Natural killer cell (primary cell): ENCODE measurements around the gene CLSTN2. TPM values are rescaled to one million over a fixed set of nuclear protein-coding genes. Genes with fewer than 3 reads are reported as not detected.

Experiments
- ATAC-seq, 3 donors: fragments of 150-1000 bp in 2 of 3; fragments of 200-7000 bp in 1 of 3; cut with Tn5 transposase; 1 replicate in 1 of 3; 2 replicates in 2 of 3; pipeline ENCODE4 v1.10.0; 2021; ENCODE audit warnings: mild to moderate bottlenecking in 2 of 3, moderate library complexity in 2 of 3
- DNase-seq, 2 donors: peaks; one replicate each; pipeline versions ENCODE4 v3.0.0 to v3.0.0-alpha.2; 2013 to 2021; ENCODE audit warnings: mixed read lengths in 1 of 2
- H3K27ac ChIP-seq: one replicate; pipeline ENCODE4 v1.5.1; 2013; ENCODE audit warnings: mild to moderate bottlenecking, low read length
- H3K27me3 ChIP-seq: one replicate; pipeline ENCODE4 v1.6.1; 2013; ENCODE audit warnings: low read length; ENCODE audit not compliant: control insufficient read depth, insufficient read depth
- H3K36me3 ChIP-seq: one replicate; pipeline ENCODE4 v1.6.1; 2013; ENCODE audit warnings: low read length; ENCODE audit not compliant: control insufficient read depth, insufficient read depth
- H3K4me1 ChIP-seq: one replicate; pipeline ENCODE4 v1.6.1; 2013; ENCODE audit warnings: low read length; ENCODE audit not compliant: control insufficient read depth, insufficient read depth
- H3K4me3 ChIP-seq: one replicate; pipeline ENCODE4 v1.5.1; 2013; ENCODE audit warnings: low read length
- H3K9me3 ChIP-seq: one replicate; pipeline ENCODE4 v1.6.1; 2013; ENCODE audit warnings: low read length; ENCODE audit not compliant: control insufficient read depth, insufficient read depth
- H3K27ac Mint-ChIP-seq, 2 donors: one replicate each; pipeline ENCODE4 v1.8.0; 2022; ENCODE audit warnings: mild to moderate bottlenecking in 2 of 2, mixed read lengths in 2 of 2, moderate library complexity in 1 of 2
- H3K27me3 Mint-ChIP-seq, 2 donors: one replicate each; pipeline ENCODE4 v1.8.0; 2022; ENCODE audit warnings: low read depth in 2 of 2, mixed read lengths in 2 of 2
- H3K36me3 Mint-ChIP-seq: one replicate; pipeline ENCODE4 v1.8.0; 2022; ENCODE audit warnings: mixed read lengths
- H3K4me1 Mint-ChIP-seq, 2 donors: one replicate each; pipeline ENCODE4 v1.8.0; 2022; ENCODE audit warnings: mixed read lengths in 2 of 2
- H3K4me3 Mint-ChIP-seq: one replicate; pipeline ENCODE4 v1.8.0; 2022; ENCODE audit warnings: mild to moderate bottlenecking, moderate library complexity, mixed read lengths
- H3K9me3 Mint-ChIP-seq, 2 donors: one replicate each; pipeline ENCODE4 v1.8.0; 2022; ENCODE audit warnings: mixed read lengths in 2 of 2
- CTCF ChIP-seq: fragments of 200-600 bp; IDR thresholded peaks from one replicate; pipeline ENCODE4 v1.8.0; 2022; ENCODE audit warnings: antibody characterized with exemption
- WGBS: methylation state at CpG from one replicate; pipeline ENCODE4 v1.1.7; 2013; ENCODE audit warnings: missing lambda C conversion rate; ENCODE audit not compliant: insufficient coverage; 5-methylcytosine and 5-hydroxymethylcytosine counted together
- intact Hi-C: fragments of 100-400 bp; cut with micrococcal nuclease; formaldehyde crosslinking; loops from one replicate; pipeline ENCODE4 v1.14.2; 2022
- total RNA-seq, 4 donors: library from RNA; stranded (reverse); fragments of 120-200 nt in 1 of 4; gene quantifications; one replicate each; pipeline versions ENCODE4 v1.2.3 to v1.2.4, GENCODE V29; 2013 to 2022

The CLSTN2 gene
- total RNA-seq, 3 donors from 2014 or later (not counting 1 experiment from before 2014, with no cell fraction given) = 0.05 TPM; not detected in 2

GRCh38 chr3:140465988-140466387, 531.0 kb downstream of the CLSTN2 start:
- no peaks in the 10 kb centered on the region for H3K27me3 ChIP-seq
- DNase-seq = no peak
- Mint-ChIP-seq H3K4me1 (peaks cover 10 to 15% of the 10 kb centered on the region in 2 donors), H3K36me3 (no peaks in the 10 kb centered on the region), H3K4me3 (no peak overlapping the region), H3K27ac (no peak overlapping the region), H3K27me3 (peaks cover 18 to 41% of the 10 kb centered on the region in 2 donors), H3K9me3 (no peaks in the 10 kb centered on the region)
- no peaks in the 10 kb centered on the region for H3K9me3 ChIP-seq
- no peaks in the 10 kb centered on the region for H3K36me3 ChIP-seq
- no peak for TF ChIP-seq CTCF
- H3K4me1 ChIP-seq = peaks cover 8% of the 10 kb centered on the region
- ATAC-seq = no peak
- H3K27ac ChIP-seq = no peak overlapping the region
- H3K4me3 ChIP-seq = no peak overlapping the region
- intact Hi-C loops = no loop called here

GRCh38 chr3:140466535-140466934, 531.5 kb downstream of the CLSTN2 start:
- H3K36me3 Mint-ChIP-seq = no peaks in the 10 kb centered on the region
- no peak for ATAC-seq
- H3K27me3 Mint-ChIP-seq = peaks cover 18 to 41% of the 10 kb centered on the region in 2 donors
- intact Hi-C loops = no loop called here
- Histone ChIP-seq H3K9me3 (no peaks in the 10 kb centered on the region), H3K27me3 (no peaks in the 10 kb centered on the region), H3K36me3 (no peaks in the 10 kb centered on the region), H3K4me1 (peaks cover 8% of the 10 kb centered on the region), H3K4me3 (no peak overlapping the region), H3K27ac (no peak overlapping the region)
- no peaks in the 10 kb centered on the region for H3K9me3 Mint-ChIP-seq
- H3K27ac Mint-ChIP-seq = no peak overlapping the region
- H3K4me3 Mint-ChIP-seq = no peak overlapping the region
- no peak for DNase-seq
- H3K4me1 Mint-ChIP-seq = peaks cover 10 to 15% of the 10 kb centered on the region in 2 donors
- no peak for TF ChIP-seq CTCF
- WGBS = 95% methylated on average over 9 of the region's 9 CpGs

- DNase-seq = no peak
- no peaks in the 10 kb centered on the region for H3K9me3 ChIP-seq
- no peak for ATAC-seq
- no peak overlapping the region for H3K27ac ChIP-seq
- Mint-ChIP-seq H3K27me3 (peaks cover 18 to 45% of the 10 kb centered on the region in 2 donors), H3K27ac (no peak overlapping the region), H3K4me3 (no peak overlapping the region), H3K36me3 (no peaks in the 10 kb centered on the region), H3K9me3 (no peaks in the 10 kb centered on the region), H3K4me1 (peaks cover 10 to 15% of the 10 kb centered on the region in 2 donors)
- no peak for TF ChIP-seq CTCF
- 72% methylated on average over 4 of the region's 4 CpGs for WGBS
- intact Hi-C loops = no loop called here
- no peaks in the 10 kb centered on the region for H3K27me3 ChIP-seq
- no peak overlapping the region for H3K4me3 ChIP-seq
- no peaks in the 10 kb centered on the region for H3K36me3 ChIP-seq
- H3K4me1 ChIP-seq = peaks cover 8% of the 10 kb centered on the region
Measured at GRCh38 chr3:140467104-140467577, 532.2 kb downstream of the CLSTN2 start.

- H3K4me3 Mint-ChIP-seq = no peak overlapping the region
Measured at GRCh38 chr3:140467796-140468315, 532.9 kb downstream of the CLSTN2 start.

More at GRCh38 chr3:140467796-140468315, 532.9 kb downstream of the CLSTN2 start:
- Mint-ChIP-seq H3K27me3 (peaks cover 18 to 53% of the 10 kb centered on the region in 2 donors), H3K4me1 (peaks cover 9 to 10% of the 10 kb centered on the region in 2 donors), H3K36me3 (no peaks in the 10 kb centered on the region), H3K9me3 (no peaks in the 10 kb centered on the region), H3K27ac (no peak overlapping the region)
- H3K27ac ChIP-seq = no peak overlapping the region
- H3K9me3 ChIP-seq = no peaks in the 10 kb centered on the region
- no peak for TF ChIP-seq CTCF
- peaks cover 4% of the 10 kb centered on the region for H3K4me1 ChIP-seq
- DNase-seq (no peak), ATAC-seq (no peak)
- no peak overlapping the region for H3K4me3 ChIP-seq
- H3K27me3 ChIP-seq = no peaks in the 10 kb centered on the region
- intact Hi-C loops = no loop called here
- H3K36me3 ChIP-seq = no peaks in the 10 kb centered on the region
